ENCODE measurements around the gene RFX5.

The RFX5 gene

DNA sequence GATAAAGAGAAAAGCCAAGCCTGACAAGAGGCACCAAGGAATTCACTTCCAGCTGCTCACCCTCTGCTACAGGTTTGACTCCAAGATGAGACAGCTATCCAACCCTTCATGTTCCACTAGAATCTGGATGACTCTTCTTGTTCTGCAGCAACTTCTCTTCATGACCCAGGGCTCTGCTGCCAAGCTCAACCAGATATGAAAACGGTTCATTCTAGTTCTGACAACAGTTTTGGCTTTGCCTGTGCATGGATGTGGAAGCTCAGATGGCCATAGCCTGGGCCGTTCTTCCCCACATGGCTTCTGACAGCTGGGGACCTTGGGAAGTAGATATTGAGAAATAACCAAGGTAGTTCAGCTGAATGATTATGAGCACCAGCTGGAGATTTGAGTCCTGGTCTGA lies 33.6 kb downstream of the RFX5 start:
- DNase-seq (ENCODE audit: extremely low spot score), result no peak
- POLR2A ChIA-PET, result interaction anchor here (0.7 to 10.0 kb wide), 5 partner anchors 11 to 86 kb away, joined by 3 to 89 read pairs (median 4); partner anchors contain the start of genes PI4KB and PSMB4
- CTCF ChIA-PET, result interaction anchor here (1.7 to 1.9 kb wide), 2 partner anchors 12 to 27 kb away, joined by 5 to 9 read pairs; no protein-coding TSS in a partner anchor
- TF ChIP-seq BHLHE40 (IDR thresholded peaks at IDR 0.05; ENCODE audit: borderline replicate concordance) (no peak), FOXA1 (IDR thresholded peaks at IDR 0.05) (no peak), L3MBTL2 (conservative IDR thresholded peaks at IDR 0.05) (no peak), SUZ12 (IDR thresholded peaks at IDR 0.05) (no peak), FOXM1 (IDR thresholded peaks at IDR 0.05; ENCODE audit: borderline replicate concordance) (no peak), HDGF (IDR thresholded peaks at IDR 0.05; ENCODE audit: borderline replicate concordance) (no peak), CTBP1 (IDR thresholded peaks at IDR 0.05; ENCODE audit: borderline replicate concordance) (no peak), TARDBP (IDR thresholded peaks at IDR 0.05) (no peak), SP1 (IDR thresholded peaks at IDR 0.05) (no peak), LEF1 (IDR thresholded peaks at IDR 0.05; ENCODE audit: borderline replicate concordance) (no peak), ARNT (IDR thresholded peaks at IDR 0.05) (no peak), FOXK2 (IDR thresholded peaks at IDR 0.05) (no peak), ELF4 (IDR thresholded peaks at IDR 0.05) (no peak), NFRKB (IDR thresholded peaks at IDR 0.05) (no peak), ZNF384 (IDR thresholded peaks at IDR 0.05) (no peak)
- TF ChIP-seq, protein P1, sequence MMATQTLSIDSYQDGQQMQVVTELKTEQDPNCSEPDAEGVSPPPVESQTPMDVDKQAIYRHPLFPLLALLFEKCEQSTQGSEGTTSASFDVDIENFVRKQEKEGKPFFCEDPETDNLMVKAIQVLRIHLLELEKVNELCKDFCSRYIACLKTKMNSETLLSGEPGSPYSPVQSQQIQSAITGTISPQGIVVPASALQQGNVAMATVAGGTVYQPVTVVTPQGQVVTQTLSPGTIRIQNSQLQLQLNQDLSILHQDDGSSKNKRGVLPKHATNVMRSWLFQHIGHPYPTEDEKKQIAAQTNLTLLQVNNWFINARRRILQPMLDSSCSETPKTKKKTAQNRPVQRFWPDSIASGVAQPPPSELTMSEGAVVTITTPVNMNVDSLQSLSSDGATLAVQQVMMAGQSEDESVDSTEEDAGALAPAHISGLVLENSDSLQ (IDR thresholded peaks at IDR 0.05), result no peak

DNA sequence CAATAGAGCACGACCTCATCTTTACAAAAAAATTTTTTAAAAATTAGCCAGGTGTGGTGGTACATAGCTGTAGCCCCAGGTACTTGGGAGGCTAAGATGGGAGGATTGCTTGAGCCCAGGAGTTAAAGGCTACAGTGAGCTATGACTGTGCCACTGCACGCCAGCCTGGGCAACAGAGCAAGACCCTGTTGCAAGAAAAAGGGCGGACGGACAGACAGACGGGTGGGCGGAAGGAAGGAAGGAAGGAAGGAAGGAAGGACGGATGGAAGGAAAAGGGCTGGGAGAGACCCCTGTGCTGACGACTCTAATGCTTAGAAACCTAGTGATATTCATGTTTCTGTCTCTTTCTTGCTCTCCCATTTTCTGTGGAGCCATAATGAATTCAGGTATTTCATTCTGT lies 34.2 kb downstream of the RFX5 start:
- no peak for DNase-seq (ENCODE audit: extremely low spot score)
- ChIA-PET POLR2A (interaction anchor here (1.0 to 10.0 kb wide), 5 partner anchors 12 to 87 kb away, joined by 3 to 89 read pairs (median 5); partner anchors contain the start of genes PI4KB, PSMB4 and ZNF687), CTCF (interaction anchor here (0.9 to 1.9 kb wide), 3 partner anchors 12 to 101 kb away, joined by 3 to 9 read pairs (median 5); no protein-coding TSS in a partner anchor)
- no peak for TF ChIP-seq LEF1 (IDR thresholded peaks at IDR 0.05; ENCODE audit: borderline replicate concordance)
- TF ChIP-seq CTBP1 (IDR thresholded peaks at IDR 0.05; ENCODE audit: borderline replicate concordance), result no peak
- no peak for TF ChIP-seq TARDBP (IDR thresholded peaks at IDR 0.05)
- TF ChIP-seq SUZ12 (IDR thresholded peaks at IDR 0.05), result no peak
- TF ChIP-seq, protein P1 (IDR thresholded peaks at IDR 0.05), result no peak
- TF ChIP-seq BHLHE40 (IDR thresholded peaks at IDR 0.05; ENCODE audit: borderline replicate concordance), result no peak
- TF ChIP-seq NFRKB (IDR thresholded peaks at IDR 0.05), result no peak
- no peak for TF ChIP-seq HDGF (IDR thresholded peaks at IDR 0.05; ENCODE audit: borderline replicate concordance)
- TF ChIP-seq FOXK2 (IDR thresholded peaks at IDR 0.05), result no peak
- no peak for TF ChIP-seq SP1 (IDR thresholded peaks at IDR 0.05)
- TF ChIP-seq FOXM1 (IDR thresholded peaks at IDR 0.05; ENCODE audit: borderline replicate concordance), result no peak

- TF ChIP-seq NFRKB (IDR thresholded peaks at IDR 0.05) (no peak), FOXK2 (IDR thresholded peaks at IDR 0.05) (no peak), ZNF384 (IDR thresholded peaks at IDR 0.05) (no peak), L3MBTL2 (conservative IDR thresholded peaks at IDR 0.05) (no peak), CTBP1 (IDR thresholded peaks at IDR 0.05; ENCODE audit: borderline replicate concordance) (no peak), FOXA1 (IDR thresholded peaks at IDR 0.05) (no peak), BHLHE40 (IDR thresholded peaks at IDR 0.05; ENCODE audit: borderline replicate concordance) (no peak), ARNT (IDR thresholded peaks at IDR 0.05) (no peak), SP1 (IDR thresholded peaks at IDR 0.05) (no peak), HDGF (IDR thresholded peaks at IDR 0.05; ENCODE audit: borderline replicate concordance) (no peak), SUZ12 (IDR thresholded peaks at IDR 0.05) (no peak), FOXM1 (IDR thresholded peaks at IDR 0.05; ENCODE audit: borderline replicate concordance) (no peak), LEF1 (IDR thresholded peaks at IDR 0.05; ENCODE audit: borderline replicate concordance) (no peak), TARDBP (IDR thresholded peaks at IDR 0.05) (no peak), ELF4 (IDR thresholded peaks at IDR 0.05) (no peak)
- TF ChIP-seq, protein P1 (IDR thresholded peaks at IDR 0.05), result no peak
- CTCF ChIA-PET, result interaction anchor here (0.9 to 3.2 kb wide), 3 partner anchors 11 to 281 kb away, joined by 3 to 27 read pairs (median 3); no protein-coding TSS in a partner anchor
- POLR2A ChIA-PET, result interaction anchor here (1.0 to 10.0 kb wide), 5 partner anchors 12 to 87 kb away, joined by 3 to 89 read pairs (median 5); partner anchors contain the start of genes PI4KB, PSMB4 and ZNF687
- DNase-seq (ENCODE audit: extremely low spot score), result no peak
Measured at GRCh38 chr1:151312411-151312810, 34.6 kb downstream of the RFX5 start.

GRCh38 chr1:151311589-151312331 lies 35.3 kb downstream of the RFX5 start:
- DNase-seq (ENCODE audit: extremely low spot score), result peak; percentile 48
- POLR2A ChIA-PET, result interaction anchor here (0.8 to 10.0 kb wide), 8 partner anchors 10 to 122 kb away, joined by 3 to 89 read pairs (median 4); partner anchors contain the start of genes PI4KB, PSMD4, VPS72 and ZNF687
- CTCF ChIA-PET, result interaction anchor here (0.6 to 3.2 kb wide), 5 partner anchors 10 to 976 kb away, joined by 3 to 27 read pairs (median 3); partner anchors contain the start of gene PI4KB
- TF ChIP-seq, protein P1 (IDR thresholded peaks at IDR 0.05), result peak; percentile 33; the same call in 1 of the 2 replicates
- TF ChIP-seq SP1 (IDR thresholded peaks at IDR 0.05), result no peak

DNA sequence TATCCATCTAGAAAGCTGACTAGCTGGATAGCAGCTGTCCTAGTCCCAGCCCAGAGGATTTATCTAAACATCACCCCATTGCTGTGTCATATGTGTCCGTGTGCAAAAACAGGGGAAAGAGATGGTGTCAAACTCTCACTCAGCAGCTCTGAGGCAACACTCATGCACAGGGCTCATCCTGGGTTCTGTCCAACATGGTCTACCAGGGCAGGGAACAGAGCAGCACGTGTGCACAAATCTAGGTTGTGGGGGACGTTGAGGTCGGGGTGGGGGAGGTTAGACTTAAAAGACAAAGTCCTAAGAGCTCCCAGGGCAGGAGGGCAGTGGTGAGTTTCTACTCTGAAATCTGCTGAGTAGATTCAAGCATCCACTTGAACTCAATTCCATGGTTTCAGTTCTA lies 36.0 kb downstream of the RFX5 start:
- TF ChIP-seq HDGF (IDR thresholded peaks at IDR 0.05; ENCODE audit: borderline replicate concordance) (no peak), BHLHE40 (IDR thresholded peaks at IDR 0.05; ENCODE audit: borderline replicate concordance) (no peak), SP1 (IDR thresholded peaks at IDR 0.05) (no peak), FOXM1 (IDR thresholded peaks at IDR 0.05; ENCODE audit: borderline replicate concordance) (no peak), ARNT (IDR thresholded peaks at IDR 0.05) (no peak), CTBP1 (IDR thresholded peaks at IDR 0.05; ENCODE audit: borderline replicate concordance) (no peak), SUZ12 (IDR thresholded peaks at IDR 0.05) (no peak), NFRKB (IDR thresholded peaks at IDR 0.05) (no peak), TARDBP (IDR thresholded peaks at IDR 0.05) (no peak), L3MBTL2 (conservative IDR thresholded peaks at IDR 0.05) (no peak), FOXA1 (IDR thresholded peaks at IDR 0.05) (no peak), ELF4 (IDR thresholded peaks at IDR 0.05) (no peak), LEF1 (IDR thresholded peaks at IDR 0.05; ENCODE audit: borderline replicate concordance) (no peak), ZNF384 (IDR thresholded peaks at IDR 0.05) (no peak)
- TF ChIP-seq, protein P1 (IDR thresholded peaks at IDR 0.05), result no peak

More for the DNA sequence above, 36.0 kb downstream of the RFX5 start:
- no peak for DNase-seq (ENCODE audit: extremely low spot score)
- ChIA-PET CTCF (interaction anchor here (2.7 to 3.2 kb wide), 2 partner anchors 10 to 29 kb away, joined by 17 to 27 read pairs; no protein-coding TSS in a partner anchor), POLR2A (interaction anchor here (0.9 to 10.0 kb wide), 7 partner anchors 10 to 56 kb away, joined by 3 to 89 read pairs (median 5); partner anchors contain the start of genes PI4KB, PSMD4 and ZNF687)
